Ureter (tissue), 1 donor: Measurements from ENCODE around the gene MAJIN. TPM values are rescaled to one million over a fixed set of nuclear protein-coding genes. Genes with fewer than 3 reads are reported as not detected.

Experiments
- DNase-seq: peaks from one replicate; pipeline ENCODE4 v3.0.0-alpha.2; 2020; ENCODE audit warnings: low spot score
- total RNA-seq: library from RNA; stranded (reverse); gene quantifications from one replicate; pipeline ENCODE4 v1.2.4, GENCODE V29; 2023
- donor health status: DM: yes; HTN: yes; CAD: no.

The MAJIN gene
- total RNA-seq, 1 donor from 2014 or later: not detected

DNA sequence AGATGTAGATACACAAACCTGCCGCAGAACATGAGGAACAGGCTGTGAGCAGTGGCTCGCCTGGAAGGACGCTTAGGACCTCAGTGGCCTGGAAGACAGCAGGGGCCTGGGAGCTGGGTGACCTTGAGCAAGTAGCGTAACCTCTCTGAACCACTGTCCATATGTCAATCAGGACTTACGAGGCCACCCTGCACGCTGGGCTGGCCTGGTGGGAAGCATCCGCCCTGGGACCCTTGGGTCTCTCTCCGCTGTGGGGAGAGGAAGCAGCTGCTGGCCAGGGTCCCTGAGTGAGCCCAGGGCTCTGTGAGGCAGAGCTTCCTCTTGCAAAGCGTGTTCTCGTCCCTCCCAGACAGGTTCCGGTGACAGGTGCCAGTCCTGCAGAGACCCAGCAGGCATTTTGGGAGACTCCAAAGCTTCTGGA is 79.5 kb downstream of the MAJIN start:
- no peak for DNase-seq

GRCh38 chr11:64891880-64892279 is 80.0 kb downstream of the MAJIN start:
- no peak for DNase-seq

DNA sequence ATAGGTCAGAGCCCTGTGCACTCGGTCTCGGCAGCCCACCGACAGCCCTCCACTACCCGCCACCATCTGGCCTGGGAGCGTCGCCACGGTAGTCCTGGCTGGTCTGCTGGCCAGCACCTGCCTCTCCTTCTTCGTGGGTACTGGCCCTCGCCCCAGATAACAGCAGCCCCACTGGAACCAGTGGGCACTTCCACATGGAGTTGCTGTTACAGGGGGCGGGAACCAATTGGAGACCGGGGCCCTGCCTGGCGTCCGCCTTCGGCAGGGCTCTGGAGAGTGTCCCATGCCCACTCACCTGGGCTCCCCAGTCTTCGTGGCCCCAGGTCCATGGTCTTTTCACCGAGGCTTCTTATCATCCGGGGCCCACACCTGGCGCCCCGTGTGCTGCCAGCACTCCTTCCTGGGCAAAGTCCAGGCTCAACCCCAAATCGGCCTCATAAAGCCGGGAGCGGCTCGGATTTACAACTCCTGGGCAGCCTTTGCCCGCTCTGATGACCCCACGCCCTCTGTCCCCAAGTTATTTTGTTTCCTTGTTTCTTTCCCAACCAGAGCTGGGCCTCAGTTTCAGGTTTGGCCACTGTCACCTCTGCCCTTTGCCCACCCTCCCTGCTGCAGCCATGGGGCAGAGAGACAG is 80.6 kb downstream of the MAJIN start:
- DNase-seq: no peak

DNA sequence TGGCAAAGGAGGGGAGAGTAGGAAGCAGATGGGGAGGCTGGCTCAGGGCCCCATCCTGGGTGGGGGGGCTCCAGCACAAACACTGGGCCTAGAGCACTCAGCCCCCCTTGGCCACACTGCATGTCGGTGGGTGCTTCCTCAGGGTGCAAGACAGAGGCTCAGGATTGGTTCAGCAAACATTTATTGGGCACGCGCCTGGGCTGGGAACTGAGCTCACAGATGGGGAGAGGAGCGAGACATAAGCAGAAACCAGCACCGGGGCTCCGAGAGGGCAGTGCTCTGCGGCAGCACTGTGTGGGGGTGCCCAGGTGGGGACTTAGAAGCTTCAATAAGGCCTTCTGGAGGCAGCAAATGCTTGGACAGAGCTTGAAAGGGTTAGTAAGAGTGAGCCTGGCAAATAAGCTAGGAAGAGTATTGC is 81.4 kb downstream of the MAJIN start:
- DNase-seq: no peak

- no peak for DNase-seq
These were observed 83.0 kb downstream of the MAJIN start for GRCh38 chr11:64888729-64889511.

DNA sequence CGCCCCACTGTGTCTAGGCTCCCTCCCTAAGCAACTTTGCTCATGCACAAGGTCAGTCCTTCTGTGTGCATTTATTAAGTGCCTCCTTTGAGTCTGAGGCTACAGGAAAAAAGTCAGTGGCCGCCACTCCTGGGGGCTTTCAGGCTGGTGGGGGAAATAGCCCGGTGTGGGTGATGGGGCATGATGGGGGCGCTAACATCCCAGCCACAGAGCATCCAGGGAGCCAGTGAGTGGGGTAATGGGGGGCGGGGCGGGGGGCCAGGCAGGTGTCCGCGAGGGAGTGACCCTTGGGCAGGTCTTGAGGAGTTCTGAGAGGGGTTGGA is 83.5 kb downstream of the MAJIN start:
- DNase-seq: no peak

Other genes with a start within 250 kb of the MAJIN start
- 11.6 TPM for gene NRXN2, start 248.9 kb downstream of the MAJIN start, total RNA-seq
- gene RASGRP2, start 228.0 kb downstream of the MAJIN start, total RNA-seq: 23.3 TPM
- 11.4 TPM for gene PYGM, start 212.1 kb downstream of the MAJIN start, total RNA-seq
- gene SF1, start 193.6 kb downstream of the MAJIN start, total RNA-seq: 391 TPM
- gene MAP4K2, start 168.9 kb downstream of the MAJIN start, total RNA-seq: 14.0 TPM
- gene MEN1, start 161.6 kb downstream of the MAJIN start, total RNA-seq: 18.7 TPM
- 28.5 TPM for gene CDC42BPG, start 127.5 kb downstream of the MAJIN start, total RNA-seq
- 47.3 TPM for gene EHD1, start 93.5 kb downstream of the MAJIN start, total RNA-seq
- gene ATG2A, start 54.9 kb downstream of the MAJIN start, total RNA-seq: 27.9 TPM
- 18.9 TPM for gene PPP2R5B, start 47.4 kb downstream of the MAJIN start, total RNA-seq
- not detected for gene GPHA2, start 36.2 kb downstream of the MAJIN start, total RNA-seq
- 4.6 TPM for gene BATF2, start 24.9 kb upstream of the MAJIN start, total RNA-seq
- 78.1 TPM for gene ARL2, start 42.1 kb upstream of the MAJIN start, total RNA-seq
- gene SNX15, start 55.3 kb upstream of the MAJIN start, total RNA-seq: 17.6 TPM
- 4.5 TPM for gene SAC3D1, start 69.1 kb upstream of the MAJIN start, total RNA-seq
- gene NAALADL1, start 86.4 kb upstream of the MAJIN start, total RNA-seq: 10.3 TPM
- gene CDCA5, start 111.9 kb upstream of the MAJIN start, total RNA-seq: 1.9 TPM
- 33.7 TPM for gene ZFPL1, start 112.1 kb upstream of the MAJIN start, total RNA-seq
- gene VPS51, start 124.1 kb upstream of the MAJIN start, total RNA-seq: 131 TPM
- 37.5 TPM for gene TM7SF2, start 139.8 kb upstream of the MAJIN start, total RNA-seq
- 13.7 TPM for gene ZNHIT2, start 145.6 kb upstream of the MAJIN start, total RNA-seq
- gene FAU, start 150.0 kb upstream of the MAJIN start, total RNA-seq: 999 TPM
- 49.8 TPM for gene MRPL49, start 150.2 kb upstream of the MAJIN start, total RNA-seq
- gene SYVN1, start 162.4 kb upstream of the MAJIN start, total RNA-seq: 76.2 TPM
- not detected for gene SPDYC, start 198.1 kb upstream of the MAJIN start, total RNA-seq
- 598 TPM for gene CAPN1, start 209.8 kb upstream of the MAJIN start, total RNA-seq